Stimulated activated CD4-positive, alpha-beta T cell treated with anti-CD3 and anti-CD28 coated beads, Interleukin-15, amount 100 ng/mL, for 1 hour (primary cell): ENCODE data around the gene DGKB.

Experiments used
- DNase-seq, 2 donors: peaks; one replicate each; pipeline ENCODE4 v3.0.0-alpha.2; 2020; ENCODE audit warnings: low read depth in 1 of 2, low spot score in 1 of 2

The DGKB gene

DNA sequence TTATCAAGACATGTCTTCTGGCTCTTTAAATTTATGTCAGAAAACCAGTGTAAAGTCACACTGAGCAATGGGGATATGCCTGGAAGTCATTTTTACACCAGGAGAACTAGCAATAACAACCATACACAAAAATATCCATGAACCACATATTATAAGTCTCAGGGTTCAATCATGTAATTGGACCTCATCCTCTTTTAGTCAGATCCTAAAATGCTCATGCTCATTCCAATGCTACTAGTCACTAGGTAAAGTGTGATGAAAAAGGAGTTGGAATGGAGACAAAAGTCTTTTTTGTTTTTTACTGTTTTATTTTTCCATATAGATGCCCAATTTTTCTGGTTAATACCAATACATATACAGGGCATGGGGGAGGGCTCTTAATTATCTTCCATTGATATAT, 306.1 kb downstream of the DGKB start:
- DNase-seq = no peak

DNA sequence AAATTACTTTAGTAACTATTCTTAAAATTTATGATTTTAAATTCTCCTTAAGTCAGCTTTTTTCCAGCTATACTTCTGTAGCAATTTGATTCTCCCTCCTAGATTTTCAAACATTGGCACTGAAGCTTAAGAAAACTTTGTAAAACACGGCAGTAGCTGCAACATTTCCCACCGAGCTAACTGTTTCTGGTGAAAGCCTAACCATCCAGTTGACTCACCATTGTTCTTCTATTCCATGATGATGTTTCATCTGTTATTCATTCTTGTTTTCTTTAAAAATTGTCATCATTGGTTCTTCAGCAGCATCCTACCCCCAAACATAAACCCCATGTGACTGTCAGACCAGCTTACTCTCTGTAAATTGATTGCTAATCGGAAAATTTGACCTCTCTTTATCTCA, 312.3 kb downstream of the DGKB start:
- no peak for DNase-seq

DNA sequence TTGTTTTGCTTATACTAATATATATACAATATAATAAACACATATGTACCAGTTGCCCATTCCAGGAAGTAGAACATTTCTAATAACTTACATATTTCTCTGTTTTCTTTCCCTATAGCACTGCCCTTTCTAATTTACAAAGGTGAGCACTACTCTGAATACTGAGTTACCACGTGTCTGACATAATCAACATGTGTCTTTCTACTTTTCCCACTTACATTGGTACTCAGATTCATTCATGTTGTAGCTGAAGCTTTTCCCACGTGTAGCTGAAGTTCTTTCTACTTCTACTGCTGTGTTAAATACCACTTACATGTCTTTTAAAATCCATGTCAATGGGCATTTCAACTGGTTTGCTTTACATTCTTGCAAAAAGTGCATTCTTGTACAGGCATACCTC, 317.3 kb downstream of the DGKB start:
- no peak for DNase-seq

DNA sequence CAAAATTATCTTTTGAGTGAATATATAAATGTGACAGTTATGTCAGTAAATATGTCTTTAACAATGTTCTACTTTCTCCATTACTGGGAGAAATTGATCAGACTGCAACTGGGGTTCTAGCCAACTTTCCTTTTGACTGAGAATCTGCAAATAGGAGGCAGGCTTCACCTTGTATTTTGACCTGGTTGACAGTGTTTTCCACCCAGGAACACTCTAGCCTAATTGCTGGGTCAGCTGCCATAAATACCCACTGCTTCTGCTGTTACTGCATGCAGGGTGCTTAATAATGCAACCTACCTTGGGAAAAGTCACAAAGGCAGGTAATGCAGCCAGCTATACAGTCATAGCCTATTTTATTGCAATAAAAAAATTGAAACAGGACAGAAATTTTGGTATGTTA, 319.0 kb downstream of the DGKB start:
- DNase-seq = no peak

DNA sequence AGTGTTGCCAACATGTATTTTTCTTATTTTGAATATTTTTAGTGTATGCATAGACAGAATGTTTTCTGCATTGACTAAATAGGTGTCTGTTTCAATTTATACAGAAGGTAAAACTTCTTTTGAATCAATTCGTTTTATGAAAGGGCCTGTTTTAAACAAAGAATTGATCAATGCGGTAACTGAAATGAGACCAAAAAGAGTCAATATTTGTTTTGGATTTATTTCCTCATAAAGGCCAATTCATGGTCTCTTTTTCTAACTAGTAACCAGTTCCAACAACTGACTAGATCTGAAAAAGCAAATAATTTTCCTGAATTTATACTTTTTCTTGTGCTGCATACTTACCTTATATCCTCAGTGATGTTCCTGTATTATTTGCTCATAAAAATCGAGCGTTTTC, 320.5 kb downstream of the DGKB start:
- DNase-seq = no peak

DNA sequence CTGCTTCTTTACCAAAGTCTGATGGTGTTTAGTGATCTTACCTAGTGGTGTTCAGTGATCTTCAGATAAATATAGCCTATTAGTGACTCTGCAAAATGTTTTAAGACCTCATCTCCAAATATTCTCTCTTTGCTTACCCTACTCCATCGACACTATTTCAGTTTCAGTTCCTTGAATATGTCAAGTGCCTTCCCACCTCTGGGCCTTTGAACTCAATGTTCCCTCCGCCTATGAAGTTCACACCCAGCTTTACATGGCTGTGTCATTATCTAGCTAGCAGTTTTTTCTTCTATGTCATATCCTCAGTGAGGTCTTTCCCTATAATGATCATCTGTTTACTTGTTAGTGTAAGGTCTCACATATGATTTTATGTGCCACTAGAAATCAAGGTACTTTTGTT, 322.6 kb downstream of the DGKB start:
- DNase-seq = no peak

DNA sequence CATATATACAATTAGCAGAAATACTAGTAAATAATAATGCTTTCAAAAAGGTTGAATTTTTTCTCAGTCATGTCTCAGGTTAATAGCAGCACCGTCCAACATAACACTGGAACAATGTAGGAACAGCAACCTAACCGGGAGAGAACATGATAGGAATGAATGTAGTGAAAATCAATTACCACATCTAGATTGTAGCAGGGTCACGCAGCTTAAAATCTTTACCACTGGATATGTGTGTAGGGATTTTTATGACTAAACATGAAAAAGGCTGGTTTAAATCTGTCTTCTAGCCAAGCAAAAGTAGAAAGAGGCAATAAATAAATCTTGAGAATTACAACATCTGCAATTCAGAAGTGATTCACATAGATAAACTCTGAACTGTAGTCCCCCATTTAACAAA, 326.0 kb downstream of the DGKB start:
- DNase-seq = no peak

DNA sequence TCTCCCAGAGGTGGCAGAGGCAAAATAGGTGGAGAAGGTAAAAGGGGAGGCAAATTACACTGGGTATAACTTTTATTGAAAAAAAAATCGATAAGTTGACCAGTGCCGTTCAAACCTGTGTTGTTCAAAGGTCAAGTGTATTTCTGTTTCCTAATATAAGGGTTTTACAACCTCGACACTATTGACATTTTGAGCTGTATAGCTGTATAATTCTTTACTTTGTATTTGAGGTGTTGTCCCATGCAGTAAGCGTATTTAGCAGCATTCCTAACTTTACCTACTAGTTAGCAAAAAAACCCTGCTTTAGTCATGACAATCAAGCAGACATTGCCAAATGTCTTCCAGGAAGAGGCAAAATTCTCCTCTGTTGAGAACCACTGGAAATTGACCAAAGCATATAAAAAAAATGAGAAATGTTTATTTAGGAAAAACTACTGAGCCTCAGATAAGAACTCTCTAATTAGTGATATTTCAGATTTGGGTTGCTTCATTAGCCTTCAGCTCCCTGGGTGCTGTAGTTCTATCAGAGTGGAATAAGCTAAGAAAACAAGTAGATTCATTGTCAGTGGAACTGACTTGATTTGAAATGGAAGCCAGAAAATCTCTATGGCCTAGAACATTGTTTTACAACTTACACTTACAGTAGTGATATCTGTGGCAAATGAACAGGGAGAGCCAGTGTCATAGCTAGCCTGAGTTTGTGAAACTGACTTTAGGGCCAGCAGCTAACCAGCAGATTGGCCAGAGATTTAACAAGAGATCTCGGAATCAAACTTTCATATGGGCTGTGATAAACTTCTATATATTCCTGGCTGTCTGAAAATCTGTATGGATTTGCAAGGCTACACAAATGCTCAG, 331.6 kb downstream of the DGKB start:
- no peak for DNase-seq

DNA sequence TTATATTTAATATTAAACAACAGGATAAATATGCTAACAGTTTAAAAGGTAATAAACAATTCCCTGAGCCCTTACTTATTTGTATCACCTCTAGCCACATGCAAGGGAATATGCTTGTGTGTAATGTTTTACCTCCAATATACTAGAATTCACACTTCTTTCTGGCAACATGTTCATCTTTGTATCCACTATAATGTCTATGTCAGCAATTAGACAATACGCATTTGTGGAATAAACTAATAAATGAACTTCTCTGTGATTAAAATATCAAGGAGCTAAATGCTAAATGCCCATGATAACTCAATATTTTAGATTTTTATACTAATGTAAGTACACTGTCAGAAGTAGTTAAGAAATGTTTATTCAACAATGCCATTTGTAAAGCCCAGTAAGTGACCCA, 350.5 kb downstream of the DGKB start:
- DNase-seq = no peak

DNA sequence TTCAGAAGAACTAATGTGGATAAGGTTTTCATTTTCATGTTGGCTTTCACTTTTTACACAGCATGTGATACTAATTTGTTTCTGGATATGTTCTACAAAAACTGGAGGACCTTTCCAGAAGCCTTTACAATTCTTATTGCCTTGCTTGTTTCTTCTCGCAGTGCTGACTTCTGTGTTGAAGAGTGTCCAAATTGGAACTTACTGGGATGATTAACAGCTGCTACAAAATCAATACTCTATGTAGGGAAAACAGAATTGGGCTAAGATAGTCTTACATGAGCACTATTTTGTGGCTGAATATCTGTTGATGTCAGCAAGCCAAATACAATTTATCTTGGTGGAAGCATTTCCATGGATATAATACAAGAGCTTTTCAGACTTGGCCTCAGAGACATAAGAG, 351.2 kb downstream of the DGKB start:
- no peak for DNase-seq

DNA sequence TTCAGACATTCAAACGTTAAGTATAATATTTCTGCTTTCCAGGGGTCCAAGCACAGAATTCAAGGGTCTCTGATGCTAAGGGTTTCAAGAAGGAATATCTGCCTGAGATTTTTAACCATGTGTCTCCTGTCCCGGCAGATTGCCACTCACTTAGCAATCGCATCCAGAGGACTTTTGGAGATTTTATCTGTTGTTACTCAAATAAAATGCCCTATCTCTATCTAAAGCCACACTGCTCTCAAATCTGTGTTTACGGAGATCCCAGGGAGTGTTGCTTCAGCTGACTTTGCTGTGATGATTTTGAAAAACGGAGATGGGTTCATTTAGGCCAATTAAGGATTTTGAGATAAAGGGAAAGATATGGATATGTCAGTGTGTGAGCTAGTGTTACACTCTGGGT, 359.9 kb downstream of the DGKB start:
- no peak for DNase-seq

DNA sequence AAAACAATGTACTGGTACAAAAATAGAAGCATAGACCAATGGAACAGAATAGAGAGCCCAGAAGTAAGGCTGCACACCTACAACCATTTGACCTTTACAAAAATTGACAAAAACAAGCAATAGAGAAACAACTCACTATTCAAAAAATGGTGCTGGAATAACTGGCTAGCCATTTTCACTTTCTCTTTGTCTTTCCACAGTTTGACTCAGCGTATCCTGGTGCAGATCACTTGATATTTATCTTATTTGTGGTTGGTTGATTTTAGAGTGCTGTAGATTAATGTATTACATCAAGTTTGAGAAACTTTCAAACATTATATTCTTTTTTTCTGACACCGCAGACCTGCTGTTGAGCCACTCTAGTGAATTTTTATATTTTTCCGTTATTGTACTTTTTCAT, 381.4 kb downstream of the DGKB start:
- DNase-seq = no peak

DNA sequence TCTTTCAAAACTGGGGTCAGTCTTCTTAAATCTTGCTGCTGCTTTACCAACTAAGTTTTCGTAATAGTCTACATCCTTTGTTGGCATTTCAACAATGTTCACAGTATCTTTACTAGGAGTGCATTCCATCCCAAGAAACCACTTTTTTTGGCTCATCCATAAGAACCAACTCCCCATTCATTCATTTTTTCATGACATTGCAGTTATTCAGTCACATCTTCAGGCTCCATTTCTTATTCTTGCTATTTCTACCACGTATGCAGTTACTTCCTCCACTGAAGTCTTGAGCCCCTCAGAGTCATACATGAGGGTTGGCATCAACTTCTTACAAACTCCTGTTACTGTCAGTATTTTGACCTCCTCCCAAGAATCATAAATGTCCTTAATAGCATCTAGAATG, 392.3 kb downstream of the DGKB start:
- DNase-seq = no peak

DNA sequence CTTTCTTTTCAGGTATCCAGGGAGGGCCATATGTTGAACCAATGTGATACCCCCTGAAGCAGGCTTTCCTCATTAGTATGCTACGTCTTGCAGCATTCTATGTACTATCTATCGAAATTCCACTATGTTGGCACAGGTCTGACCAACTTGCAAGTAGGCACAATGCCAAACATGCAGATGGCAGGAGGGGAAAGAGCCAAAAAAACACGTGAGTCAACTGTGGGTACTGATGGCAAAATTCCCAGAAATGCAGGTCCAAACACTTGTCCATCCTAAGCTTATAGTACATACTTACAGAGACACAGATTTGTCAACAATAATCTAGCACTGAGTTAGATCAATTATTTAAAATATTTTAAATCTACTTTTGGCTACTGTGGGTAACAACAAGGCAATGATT, 394.9 kb downstream of the DGKB start:
- no peak for DNase-seq

DNA sequence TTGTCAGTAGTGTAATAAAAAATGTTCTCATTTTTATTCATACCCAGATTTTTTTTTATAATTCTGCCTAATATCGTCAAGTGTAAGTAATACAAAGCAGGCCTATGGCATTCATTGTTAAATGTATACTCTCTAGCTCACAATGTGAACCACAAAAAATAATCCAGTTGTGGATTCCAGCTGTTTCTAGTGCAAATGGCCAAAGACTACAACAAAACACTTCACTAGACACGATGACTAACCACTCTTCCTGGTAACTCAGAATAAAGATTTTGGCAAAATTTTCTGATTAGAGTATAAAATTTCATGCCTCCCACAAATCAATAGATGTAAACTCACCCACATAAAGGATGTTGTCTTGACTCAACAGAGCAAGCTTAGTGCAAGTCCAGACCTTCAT, 396.6 kb downstream of the DGKB start:
- no peak for DNase-seq

DNA sequence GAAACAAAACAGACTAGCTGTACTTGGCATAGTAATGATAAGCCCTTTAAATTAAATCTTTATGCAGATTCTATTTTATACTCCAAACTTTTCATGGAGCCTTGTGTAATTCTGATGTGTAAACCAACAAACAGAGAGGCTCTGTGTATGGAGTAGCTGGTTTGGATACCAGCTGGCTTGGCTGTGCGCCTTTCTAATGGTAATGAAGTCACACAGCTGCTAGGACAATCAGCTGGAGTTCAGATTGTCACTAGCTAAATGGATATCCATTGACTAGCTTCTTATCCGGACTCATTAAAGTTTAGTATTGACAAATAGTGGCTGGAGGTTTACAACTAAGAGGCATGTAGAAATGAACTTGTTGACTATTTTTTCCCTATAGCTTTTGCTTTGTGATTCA, 398.4 kb downstream of the DGKB start:
- no peak for DNase-seq

DNA sequence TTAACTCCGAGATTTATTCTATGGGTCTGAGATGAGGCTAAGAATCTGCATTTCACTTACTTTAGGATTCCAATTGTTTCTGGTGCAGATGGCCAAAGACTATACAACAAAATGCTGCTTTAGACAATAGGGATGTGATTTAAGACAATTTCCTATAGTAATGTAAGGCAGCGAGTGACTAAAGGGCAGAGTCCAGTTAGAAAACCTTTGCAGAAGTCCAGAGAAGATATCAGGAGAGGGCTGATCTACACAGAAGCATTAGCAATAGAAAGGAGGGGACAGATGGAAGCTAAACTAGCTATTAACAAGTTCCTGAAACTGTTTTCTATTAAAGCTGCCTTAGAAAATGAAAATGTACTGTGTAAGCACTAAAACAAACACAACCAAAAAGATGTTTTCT, 398.9 kb downstream of the DGKB start:
- no peak for DNase-seq

DNA sequence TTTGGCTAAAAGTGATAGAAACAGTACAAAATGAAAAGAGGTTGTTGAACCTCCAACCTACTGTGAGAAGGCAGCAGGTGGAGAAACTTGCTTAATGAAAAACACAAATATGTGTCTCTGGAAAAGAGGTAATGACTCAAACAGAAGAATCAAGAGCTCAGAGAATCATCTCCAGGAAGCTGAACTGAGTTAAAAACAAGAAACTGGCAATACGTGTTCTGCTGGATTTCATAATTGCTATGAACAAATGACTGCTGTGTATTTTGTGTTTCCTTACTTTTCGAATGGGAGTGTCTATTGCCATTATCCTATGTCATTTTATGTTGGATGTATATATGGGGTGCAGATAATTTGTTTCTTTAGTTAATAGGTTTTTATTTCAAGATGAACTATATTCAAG, 401.1 kb downstream of the DGKB start:
- no peak for DNase-seq

DNA sequence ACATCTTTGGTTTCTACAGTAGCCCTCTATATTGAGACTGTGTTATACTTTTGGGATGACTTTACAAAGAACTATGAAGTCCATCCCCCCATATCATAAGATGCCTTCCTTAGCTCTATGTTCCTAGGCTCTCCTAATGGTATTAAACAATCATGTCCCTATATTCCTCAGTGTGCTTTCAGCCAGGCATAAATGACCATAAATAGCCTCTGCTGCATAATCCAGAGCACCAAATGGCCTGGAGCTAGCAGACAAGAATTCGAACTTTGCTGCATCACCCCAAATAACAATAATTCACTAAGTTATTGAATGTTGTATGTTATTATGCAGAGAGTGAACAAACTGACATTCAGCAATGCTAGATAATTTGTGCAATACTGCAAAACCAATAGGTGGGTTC, 405.2 kb downstream of the DGKB start:
- no peak for DNase-seq

DNA sequence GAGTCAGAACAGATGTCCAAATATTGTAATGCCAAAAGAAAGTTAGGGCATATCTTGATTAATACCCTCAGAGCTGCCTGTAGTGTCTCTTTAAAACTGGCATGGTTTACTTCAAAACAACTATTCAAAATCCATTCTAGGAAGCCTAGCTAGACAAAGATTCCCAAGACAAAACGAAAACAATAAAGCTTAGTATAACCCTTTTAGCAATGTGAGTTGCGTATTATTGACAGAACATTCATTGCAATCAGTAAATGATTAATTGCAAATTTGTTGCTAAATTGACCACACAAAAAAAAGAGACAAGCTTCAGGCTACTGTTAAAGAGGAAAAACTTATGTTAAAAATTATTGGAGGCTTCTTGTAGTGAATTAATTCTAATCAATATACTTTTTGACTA, 406.9 kb downstream of the DGKB start:
- no peak for DNase-seq

DNA sequence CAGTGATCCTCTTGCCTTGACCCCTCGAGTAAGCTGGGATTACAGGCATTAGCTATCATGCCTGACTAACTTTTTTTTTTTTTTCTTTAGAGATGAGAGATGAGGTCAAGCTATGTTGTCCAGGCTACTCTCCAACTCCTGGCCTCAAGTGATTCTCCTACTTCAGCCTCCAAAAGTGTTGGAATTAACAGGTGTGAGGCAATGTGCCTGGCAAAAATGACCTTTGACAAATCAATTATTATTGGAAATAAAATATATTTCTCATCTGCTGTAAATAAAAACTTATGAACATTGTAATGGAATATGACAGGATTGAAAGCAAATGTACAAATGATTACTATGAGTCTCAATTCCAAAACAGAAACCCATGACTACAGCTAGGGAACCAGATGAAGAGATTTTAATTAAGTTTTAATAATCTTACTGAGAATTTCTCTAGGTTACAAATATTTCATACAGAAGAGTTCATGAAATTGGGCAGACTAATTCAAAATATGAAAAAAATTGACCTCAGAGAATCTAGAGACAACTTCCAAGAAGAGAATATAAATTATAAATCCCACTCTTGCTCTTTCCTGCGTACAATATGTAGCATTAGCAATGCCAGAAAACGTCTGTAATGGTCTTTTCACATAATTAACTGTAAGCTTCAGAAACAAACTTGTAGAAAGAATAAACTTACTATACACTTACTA, 414.7 kb downstream of the DGKB start:
- DNase-seq = no peak

DNA sequence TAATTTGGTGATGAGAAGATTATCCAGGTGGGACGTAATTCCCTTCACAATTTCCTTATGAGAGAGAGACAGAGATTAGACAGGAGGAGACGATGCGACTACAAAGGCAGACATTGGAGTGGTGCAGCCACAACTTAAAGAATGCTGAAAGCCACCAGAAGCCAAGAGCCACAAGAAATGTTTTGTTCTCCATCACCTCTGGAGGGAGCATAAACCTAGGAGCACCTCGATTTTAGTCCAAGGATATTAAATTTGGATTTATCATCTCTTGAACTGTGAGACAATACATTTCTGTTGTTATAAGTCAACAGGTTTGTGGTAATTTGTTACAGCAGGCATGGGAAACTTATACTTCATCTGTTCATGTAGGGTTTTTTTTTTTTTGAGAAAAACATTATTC, 418.9 kb downstream of the DGKB start:
- DNase-seq = no peak

DNA sequence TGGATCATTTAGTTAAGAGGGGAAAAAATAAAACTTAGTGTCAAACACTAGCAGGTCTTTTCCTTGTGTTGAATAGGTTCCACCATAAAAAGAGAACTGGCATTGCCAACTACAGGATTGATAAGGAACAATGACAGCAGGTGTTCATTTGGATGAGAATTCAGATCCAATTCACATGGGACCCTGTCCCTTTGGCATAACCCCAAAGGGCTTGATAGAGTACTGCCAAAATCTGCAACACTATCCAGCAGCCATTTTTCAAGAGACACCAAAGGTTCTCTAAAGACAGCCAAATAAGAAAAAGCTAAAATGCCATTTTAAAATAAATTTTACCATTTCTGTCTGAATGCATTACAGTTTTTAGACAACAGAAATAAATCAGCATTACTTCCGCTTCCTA, 422.3 kb downstream of the DGKB start:
- no peak for DNase-seq
